GM18909 (cell line): ENCODE measurements around the gene GRM5.
"Not testable (repeated sequence)": the region's sequence is repeated elsewhere in the genome, so short reads cannot be mapped to it uniquely, and the experiment has no call there.

Experiments
- ATAC-seq: cut with Tn5 transposase; IDR thresholded peaks from one replicate; pipeline ENCODE4 v1.9.1; 2021; ENCODE audit warnings: mild to moderate bottlenecking; ENCODE audit not compliant: unreplicated experiment, poor library complexity

The GRM5 gene

GRCh38 chr11:88555018-88555828 lies 510.6 kb downstream of the GRM5 start:
- no peak for ATAC-seq

- no peak for ATAC-seq
These were observed 512.6 kb downstream of the GRM5 start for GRCh38 chr11:88553204-88553603.

GRCh38 chr11:88552379-88553062 lies 513.3 kb downstream of the GRM5 start:
- peak; percentile 97 for ATAC-seq

GRCh38 chr11:88544656-88545280 lies 521.0 kb downstream of the GRM5 start:
- ATAC-seq: peak; percentile 19

GRCh38 chr11:88543902-88544655 lies 521.7 kb downstream of the GRM5 start:
- peak; percentile 100 for ATAC-seq

GRCh38 chr11:88541006-88541405 lies 524.8 kb downstream of the GRM5 start:
- ATAC-seq: no peak

GRCh38 chr11:88538098-88538497 lies 527.7 kb downstream of the GRM5 start:
- ATAC-seq: no peak

GRCh38 chr11:88537613-88538012 lies 528.2 kb downstream of the GRM5 start:
- ATAC-seq: no peak

- ATAC-seq: no peak
These were observed 529.0 kb downstream of the GRM5 start for GRCh38 chr11:88536616-88537265.

GRCh38 chr11:88535916-88536547 lies 529.8 kb downstream of the GRM5 start:
- ATAC-seq: peak; percentile 92

- ATAC-seq: no peak
These were observed 530.5 kb downstream of the GRM5 start for GRCh38 chr11:88535266-88535665.

- ATAC-seq: not testable (repeated sequence)
These were observed 531.1 kb downstream of the GRM5 start for GRCh38 chr11:88534706-88535105.

- ATAC-seq: no peak
These were observed 531.6 kb downstream of the GRM5 start for GRCh38 chr11:88534185-88534584.

- ATAC-seq: no peak
These were observed 532.8 kb downstream of the GRM5 start for GRCh38 chr11:88533001-88533400.

- no peak for ATAC-seq
These were observed 534.0 kb downstream of the GRM5 start for GRCh38 chr11:88531831-88532230.

GRCh38 chr11:88529426-88529825 lies 536.4 kb downstream of the GRM5 start:
- ATAC-seq: no peak

GRCh38 chr11:88523386-88524071 lies 542.3 kb downstream of the GRM5 start:
- ATAC-seq: no peak

GRCh38 chr11:88522624-88523385 lies 543.0 kb downstream of the GRM5 start:
- ATAC-seq: no peak
